RWPE1 (cell line): ENCODE results near the gene RPGRIP1L.

Experiments
- CTCF ChIA-PET: fragments of 350-600 bp; sonication (Branson Sonifier 250); formaldehyde crosslinking; extraction: SDS; loops from one replicate; lab custom pipeline; 2021; lab: Yijun Ruan, JAX
- POLR2A ChIA-PET: fragments of 400-600 bp; formaldehyde crosslinking; extraction: SDS; loops from one replicate; lab custom pipeline; 2020; ENCODE audit warnings: antibody characterized with exemption; ENCODE audit not compliant: low non-redundant PET; lab: Yijun Ruan, JAX
- DNase-seq: peaks from one replicate; pipeline ENCODE4 v3.0.0; 2012; ENCODE audit warnings: low spot score
- H3K27ac ChIP-seq: fragments of 450-650 bp; 2 replicates; pipeline ENCODE4 v1.5.1; 2017
- TF ChIP-seq, protein P1 (sequence below): fragments of 450-650 bp; conservative IDR thresholded peaks from 2 replicates; pipeline ENCODE4 v1.5.1; 2017; ENCODE audit warnings: low read depth, mild to moderate bottlenecking

RPGRIP1L gene

DNA sequence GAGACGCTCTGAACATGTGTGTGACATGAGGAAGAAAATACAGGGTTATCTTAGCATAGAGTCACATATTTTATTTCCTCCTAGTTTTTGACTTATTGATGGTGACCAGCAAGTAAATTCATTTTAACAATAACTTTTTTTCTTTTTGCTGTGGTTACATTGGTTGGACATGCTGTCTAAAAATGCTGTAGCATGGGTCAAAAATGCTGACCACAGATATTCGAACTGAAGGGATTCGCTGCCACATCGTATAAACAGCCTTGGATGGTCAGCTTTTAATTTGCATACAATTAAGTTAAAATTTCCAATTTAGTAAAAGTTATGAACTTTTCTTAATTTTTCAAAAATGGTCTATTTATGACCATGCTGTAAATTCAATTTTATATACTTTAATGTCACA lies 30.5 kb downstream of the RPGRIP1L start:
- POLR2A ChIA-PET: no interaction called here
- TF ChIP-seq, protein P1, sequence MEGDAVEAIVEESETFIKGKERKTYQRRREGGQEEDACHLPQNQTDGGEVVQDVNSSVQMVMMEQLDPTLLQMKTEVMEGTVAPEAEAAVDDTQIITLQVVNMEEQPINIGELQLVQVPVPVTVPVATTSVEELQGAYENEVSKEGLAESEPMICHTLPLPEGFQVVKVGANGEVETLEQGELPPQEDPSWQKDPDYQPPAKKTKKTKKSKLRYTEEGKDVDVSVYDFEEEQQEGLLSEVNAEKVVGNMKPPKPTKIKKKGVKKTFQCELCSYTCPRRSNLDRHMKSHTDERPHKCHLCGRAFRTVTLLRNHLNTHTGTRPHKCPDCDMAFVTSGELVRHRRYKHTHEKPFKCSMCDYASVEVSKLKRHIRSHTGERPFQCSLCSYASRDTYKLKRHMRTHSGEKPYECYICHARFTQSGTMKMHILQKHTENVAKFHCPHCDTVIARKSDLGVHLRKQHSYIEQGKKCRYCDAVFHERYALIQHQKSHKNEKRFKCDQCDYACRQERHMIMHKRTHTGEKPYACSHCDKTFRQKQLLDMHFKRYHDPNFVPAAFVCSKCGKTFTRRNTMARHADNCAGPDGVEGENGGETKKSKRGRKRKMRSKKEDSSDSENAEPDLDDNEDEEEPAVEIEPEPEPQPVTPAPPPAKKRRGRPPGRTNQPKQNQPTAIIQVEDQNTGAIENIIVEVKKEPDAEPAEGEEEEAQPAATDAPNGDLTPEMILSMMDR: no peak
- DNase-seq: no peak
- CTCF ChIA-PET: no interaction called here
- H3K27ac ChIP-seq: no peak overlapping the region

DNA sequence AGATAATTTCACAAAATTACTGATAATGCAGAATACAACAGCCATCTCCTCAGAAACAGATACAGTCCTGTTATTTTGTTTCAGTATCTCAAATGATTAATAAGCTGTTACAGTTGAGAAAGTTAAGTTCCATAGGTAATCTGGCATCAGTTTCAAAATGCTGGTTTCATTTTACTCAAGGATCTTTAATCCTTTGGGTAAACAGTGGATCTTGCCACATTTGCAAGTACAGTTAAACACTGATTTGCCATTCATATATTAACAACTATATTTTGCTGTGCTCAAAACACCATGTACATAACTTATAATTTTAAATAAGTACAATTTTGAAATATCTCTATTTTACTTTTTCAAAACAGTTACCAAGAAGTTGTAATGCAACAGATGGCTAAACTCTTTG lies 31.2 kb downstream of the RPGRIP1L start:
- ChIA-PET POLR2A (no interaction called here), CTCF (no interaction called here)
- DNase-seq: no peak
- TF ChIP-seq, protein P1: no peak
- no peak overlapping the region for H3K27ac ChIP-seq

DNA sequence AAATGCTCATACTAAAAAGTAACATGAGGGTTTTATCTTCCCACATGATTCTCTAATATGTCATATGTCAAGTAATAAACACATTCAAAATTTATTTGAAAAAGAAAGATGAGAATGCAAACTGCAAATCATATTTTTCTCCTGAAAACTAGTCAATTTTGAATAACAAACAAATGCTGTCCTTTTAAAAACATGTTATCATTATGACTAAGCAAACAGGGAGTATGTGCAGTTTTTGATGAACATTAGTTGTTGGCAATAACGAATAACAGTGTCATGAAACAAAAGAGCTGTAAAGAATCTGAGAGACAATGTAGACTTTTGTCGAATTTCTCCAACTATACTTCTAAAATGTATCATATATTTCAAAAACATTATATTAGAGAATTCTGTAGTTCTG lies 34.8 kb downstream of the RPGRIP1L start:
- no peak overlapping the region for H3K27ac ChIP-seq
- no peak for DNase-seq
- ChIA-PET CTCF (no interaction called here), POLR2A (no interaction called here)
- TF ChIP-seq, protein P1: no peak

DNA sequence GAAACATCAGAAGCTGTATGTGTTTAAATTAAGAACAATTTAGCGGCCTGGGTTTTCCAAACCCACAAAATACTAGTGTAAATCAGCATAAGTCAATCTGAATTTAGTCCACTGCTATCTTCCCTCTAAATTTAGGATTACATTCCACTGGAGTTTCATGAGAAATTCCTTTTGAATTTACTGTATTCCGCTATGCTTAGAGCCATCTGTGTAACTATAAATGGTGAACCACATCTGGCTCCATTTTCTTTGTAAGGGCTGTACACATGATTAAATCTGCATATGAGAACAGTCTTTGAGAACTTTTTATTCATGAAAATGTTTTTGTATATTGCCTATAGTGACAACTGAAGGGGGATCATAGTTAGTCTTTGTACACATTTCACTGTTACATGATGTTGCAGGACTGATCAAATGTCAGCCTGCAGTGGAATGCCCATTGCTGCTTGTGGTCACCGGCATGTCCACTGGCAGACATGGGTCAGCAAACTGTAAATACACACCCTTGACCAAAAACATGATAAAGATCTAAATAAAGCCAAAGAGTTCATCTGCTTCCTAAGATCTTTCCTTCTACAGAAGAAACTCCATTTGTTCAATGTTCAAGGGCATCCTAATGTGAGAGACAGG lies 36.8 kb downstream of the RPGRIP1L start:
- POLR2A ChIA-PET: no interaction called here
- H3K27ac ChIP-seq: no peak overlapping the region
- DNase-seq: no peak
- CTCF ChIA-PET: interaction anchor here (0.7 kb wide), 1 partner anchor 23 kb away, joined by 4 read pairs; no protein-coding TSS in a partner anchor
- TF ChIP-seq, protein P1: no peak

DNA sequence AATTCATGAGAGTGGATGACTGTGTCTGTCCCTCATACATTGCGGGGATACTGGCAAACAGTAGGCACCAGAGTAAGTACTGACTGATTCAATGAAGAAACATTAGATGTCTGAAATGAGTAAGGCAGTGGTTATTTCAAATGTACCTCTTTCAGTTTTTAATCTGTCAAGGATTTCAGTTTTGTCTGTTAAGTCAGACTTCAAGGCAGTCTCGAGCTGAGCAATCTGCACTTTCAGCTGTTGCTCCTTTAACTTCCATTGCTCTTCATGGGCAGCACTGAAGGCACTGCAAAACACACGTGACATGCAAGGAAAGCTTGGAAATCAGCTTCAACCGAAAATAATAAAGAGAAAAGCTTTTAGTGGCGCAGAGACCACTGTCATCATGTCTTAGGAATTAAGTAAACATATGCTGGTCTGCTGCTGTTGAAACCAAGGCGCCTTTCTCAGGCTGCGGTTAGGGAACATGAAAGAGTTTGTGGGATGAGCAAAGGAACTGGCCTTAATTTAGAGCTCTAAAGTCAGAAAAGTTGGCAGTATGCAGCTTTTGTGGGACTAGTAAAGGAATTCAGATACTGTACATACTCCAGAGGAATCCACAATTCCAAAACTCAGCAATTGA lies 38.8 kb downstream of the RPGRIP1L start:
- no peak overlapping the region for H3K27ac ChIP-seq
- ChIA-PET POLR2A (no interaction called here), CTCF (interaction anchor here (0.6 kb wide), 2 partner anchors 81 to 501 kb away, joined by 3 to 8 read pairs; no protein-coding TSS in a partner anchor)
- DNase-seq: no peak
- TF ChIP-seq, protein P1: no peak

DNA sequence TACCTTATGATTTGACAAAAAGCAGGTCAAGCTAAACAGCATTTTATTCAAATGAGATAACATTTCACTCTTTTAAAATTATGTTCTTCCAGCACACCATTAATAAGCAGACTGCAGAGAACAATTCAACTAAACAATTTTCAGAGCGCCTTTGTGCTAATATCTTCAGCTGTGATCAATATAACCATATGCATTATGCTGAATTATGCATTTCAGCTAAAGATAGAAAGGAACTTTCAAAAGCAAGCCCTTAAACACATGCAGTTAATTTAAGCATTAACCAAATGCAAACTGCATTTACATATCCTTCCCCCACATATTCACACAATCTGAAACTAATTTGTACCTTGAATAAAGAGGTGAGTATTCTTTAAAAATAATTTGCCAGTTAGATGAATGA lies 41.6 kb downstream of the RPGRIP1L start:
- TF ChIP-seq, protein P1: no peak
- POLR2A ChIA-PET: no interaction called here
- CTCF ChIA-PET: no interaction called here
- no peak for DNase-seq
- no peak overlapping the region for H3K27ac ChIP-seq
